ENCODE results near the gene WSB2.
A peak's percentile ranks its signal among the peaks of the same experiment; 100 is the strongest.

The WSB2 gene

DNA sequence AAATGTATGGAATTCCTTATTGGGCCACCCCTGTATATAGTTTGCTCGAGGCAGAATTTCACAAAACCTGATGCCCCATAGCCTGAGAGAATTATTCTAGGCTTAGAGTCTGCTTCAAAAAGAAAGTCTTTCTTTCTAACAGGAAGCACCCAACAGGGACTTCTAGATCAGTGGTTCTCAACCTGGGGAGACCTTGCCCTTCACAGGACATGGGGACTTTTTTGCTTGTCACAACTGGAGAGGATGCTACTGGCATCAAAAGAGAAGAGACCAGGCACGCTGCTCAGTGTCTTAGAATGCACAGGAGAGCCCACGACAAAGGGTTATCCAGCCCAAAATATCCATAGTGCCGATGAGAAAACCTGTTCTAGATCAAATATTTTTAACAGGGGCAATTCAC lies 18.9 kb downstream of the WSB2 start:
- no peak for DNase-seq (ENCODE audit: low spot score)
- TF ChIP-seq, protein P1, sequence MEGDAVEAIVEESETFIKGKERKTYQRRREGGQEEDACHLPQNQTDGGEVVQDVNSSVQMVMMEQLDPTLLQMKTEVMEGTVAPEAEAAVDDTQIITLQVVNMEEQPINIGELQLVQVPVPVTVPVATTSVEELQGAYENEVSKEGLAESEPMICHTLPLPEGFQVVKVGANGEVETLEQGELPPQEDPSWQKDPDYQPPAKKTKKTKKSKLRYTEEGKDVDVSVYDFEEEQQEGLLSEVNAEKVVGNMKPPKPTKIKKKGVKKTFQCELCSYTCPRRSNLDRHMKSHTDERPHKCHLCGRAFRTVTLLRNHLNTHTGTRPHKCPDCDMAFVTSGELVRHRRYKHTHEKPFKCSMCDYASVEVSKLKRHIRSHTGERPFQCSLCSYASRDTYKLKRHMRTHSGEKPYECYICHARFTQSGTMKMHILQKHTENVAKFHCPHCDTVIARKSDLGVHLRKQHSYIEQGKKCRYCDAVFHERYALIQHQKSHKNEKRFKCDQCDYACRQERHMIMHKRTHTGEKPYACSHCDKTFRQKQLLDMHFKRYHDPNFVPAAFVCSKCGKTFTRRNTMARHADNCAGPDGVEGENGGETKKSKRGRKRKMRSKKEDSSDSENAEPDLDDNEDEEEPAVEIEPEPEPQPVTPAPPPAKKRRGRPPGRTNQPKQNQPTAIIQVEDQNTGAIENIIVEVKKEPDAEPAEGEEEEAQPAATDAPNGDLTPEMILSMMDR (IDR thresholded peaks at IDR 0.05; ENCODE audit: extremely low read depth, missing control alignments), result no peak

DNA sequence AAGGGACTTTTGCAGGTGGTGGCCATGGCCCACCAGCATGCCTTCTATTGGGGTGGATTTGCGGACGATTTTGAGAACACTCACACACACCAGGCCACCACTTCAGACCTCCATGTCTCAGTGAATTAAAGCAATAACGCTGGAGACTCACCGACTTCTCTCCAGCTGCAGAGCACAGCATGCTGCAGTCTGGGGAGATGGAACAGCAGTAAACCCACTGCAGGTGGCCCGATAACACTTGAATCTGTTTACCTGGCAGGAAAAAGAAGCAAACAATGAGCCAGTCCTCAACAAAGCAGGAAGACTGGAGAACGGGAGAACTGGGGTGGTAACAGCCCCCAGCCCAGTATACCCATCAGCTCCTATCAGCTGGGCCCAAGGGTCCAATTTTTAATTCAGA lies 22.8 kb downstream of the WSB2 start:
- TF ChIP-seq, protein P1 (IDR thresholded peaks at IDR 0.05; ENCODE audit: extremely low read depth, missing control alignments), result no peak
- DNase-seq (ENCODE audit: low spot score), result no peak

DNA sequence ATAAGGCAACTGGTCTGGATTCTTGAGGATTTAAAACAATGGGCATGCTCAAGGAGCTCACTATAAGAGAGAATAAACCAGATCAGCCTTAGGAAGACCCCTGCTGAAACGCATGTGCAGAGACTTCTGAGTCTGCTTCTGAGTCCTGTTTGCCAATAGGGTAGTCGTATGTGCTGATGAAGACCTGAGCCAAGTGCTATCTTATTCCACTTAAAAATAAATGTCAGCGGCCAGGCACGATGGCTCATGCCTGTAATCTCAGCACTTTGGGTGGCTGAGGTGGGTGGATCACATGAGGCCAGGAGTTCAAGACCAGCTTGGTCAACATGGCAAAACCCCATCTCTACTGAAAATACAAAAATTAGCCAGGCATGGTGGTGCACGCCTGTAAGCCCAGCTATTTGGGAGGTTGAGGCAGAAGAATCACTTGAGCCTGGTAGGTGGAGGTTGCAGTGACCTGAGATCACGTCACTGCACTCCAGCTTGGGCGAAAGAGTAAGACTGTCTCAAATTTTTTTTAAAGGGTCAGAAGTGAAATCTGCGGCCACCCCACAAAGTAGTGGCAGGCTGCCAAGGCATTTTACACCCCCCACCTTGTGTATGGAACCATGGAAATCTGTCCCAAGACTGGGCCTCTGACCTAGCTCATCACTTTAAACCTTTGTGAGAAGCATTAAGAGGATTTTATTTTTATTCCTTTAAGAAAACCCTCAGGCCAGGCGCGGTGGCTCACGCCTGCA lies 24.1 kb downstream of the WSB2 start:
- DNase-seq (ENCODE audit: low spot score), result no peak
- TF ChIP-seq, protein P1 (IDR thresholded peaks at IDR 0.05; ENCODE audit: extremely low read depth, missing control alignments), result no peak

DNA sequence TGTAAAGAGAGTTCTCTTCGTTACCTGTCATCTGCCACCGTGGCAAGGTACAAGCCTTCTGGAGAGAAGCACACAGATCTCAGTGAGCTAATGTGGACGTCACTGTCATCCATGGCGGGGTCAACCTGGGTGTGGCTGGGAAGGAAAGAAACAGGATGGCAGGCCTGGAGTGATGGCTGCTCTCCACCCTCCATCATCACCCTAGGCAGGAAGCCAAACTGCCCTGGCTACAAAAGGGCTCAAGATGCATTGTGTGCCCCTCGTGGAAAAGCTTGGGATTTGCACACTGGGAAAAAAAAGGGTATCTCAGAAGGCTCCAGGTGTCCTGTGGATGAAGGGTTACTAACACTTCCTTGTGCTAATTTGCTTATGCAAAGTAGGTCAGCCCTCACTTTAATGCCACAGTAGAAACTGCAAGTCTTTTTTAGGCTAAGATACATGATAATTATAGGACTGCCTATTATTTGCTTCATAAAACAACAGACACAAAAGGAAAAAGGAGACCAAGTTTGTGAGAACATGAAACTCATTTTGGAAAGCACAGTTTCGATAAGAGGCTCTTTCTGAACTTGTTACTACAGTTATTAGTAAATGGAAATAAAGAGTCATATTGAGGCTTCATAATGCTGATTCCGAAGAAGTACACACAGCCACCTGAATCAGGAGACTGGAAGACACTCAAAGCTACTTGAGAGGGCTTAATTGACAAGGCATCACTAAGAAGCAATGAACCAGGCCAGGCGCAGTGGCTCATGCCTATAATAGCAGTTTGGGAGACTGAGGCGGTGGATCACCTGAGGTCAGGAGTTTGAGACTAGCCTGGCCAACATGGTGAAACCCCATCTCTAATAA lies 25.6 kb downstream of the WSB2 start:
- TF ChIP-seq, protein P1 (IDR thresholded peaks at IDR 0.05; ENCODE audit: extremely low read depth, missing control alignments), result no peak
- DNase-seq (ENCODE audit: low spot score), result peak; percentile 61

DNA sequence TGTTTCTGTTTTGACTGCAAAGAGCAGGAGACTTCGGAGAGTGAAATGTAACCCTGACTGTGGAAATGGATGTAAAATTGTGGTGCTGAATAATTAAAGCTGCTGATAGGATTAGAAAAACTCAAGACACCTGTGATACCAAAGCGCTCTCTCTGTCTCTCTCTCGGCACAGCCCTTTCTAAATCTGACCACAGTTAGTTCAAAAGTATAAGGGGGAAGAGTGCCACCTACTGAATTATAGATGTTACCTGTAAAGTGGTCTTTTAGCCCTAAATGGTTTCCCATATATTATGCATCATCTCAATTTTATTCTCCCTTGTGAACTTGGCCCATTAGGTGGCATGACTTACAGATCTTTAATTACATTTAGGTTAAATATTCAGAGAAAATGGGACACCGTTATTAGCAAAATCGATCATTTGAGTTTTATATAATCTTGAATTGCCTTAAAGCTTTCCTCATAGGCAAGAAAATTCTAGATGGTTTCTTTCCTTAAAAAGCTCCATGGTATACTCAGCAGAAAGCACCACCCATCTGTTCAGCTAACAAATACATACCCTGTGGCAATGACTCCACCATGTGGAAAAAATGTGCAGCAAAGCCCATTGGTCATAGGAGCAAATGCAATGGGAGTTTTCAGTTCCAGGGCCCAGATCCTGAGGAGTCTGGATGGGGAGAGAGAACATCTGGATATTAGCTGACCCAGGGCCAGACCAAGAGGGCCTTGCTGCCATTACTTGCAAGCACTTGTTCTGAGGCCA lies 26.4 kb downstream of the WSB2 start:
- DNase-seq (ENCODE audit: low spot score), result no peak

DNA sequence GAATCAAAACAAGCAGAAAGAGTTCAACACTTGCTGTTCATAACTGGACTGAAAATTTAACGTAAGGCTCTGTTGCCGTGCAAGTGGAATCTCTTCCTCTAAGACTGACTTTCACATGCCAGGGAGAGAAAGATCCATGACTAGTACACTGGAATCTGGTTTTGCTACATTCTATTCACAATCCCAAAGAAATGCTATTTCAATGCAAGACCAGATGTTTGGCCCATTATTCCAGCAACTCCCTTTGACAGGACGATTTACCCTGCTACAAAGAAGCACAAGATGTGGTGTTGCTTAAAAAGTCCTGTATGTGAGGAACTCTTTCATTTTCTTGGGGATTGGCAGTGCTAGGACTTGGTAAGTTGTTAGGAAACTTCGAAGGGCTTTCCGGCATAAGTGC lies 27.1 kb downstream of the WSB2 start:
- no peak for DNase-seq (ENCODE audit: low spot score)
- TF ChIP-seq, protein P1 (IDR thresholded peaks at IDR 0.05; ENCODE audit: extremely low read depth, missing control alignments), result no peak

More for the DNA sequence above, 26.4 kb downstream of the WSB2 start:
- TF ChIP-seq, protein P1 (IDR thresholded peaks at IDR 0.05; ENCODE audit: extremely low read depth, missing control alignments), result no peak

All from GM20000 (cell line).